NCI-H345 treated with DMSO at 0.1 percent for 48 hours (cell line): ENCODE results near the gene FRS2.
A peak's percentile ranks its signal among the peaks of the same experiment; 100 is the strongest.
"Not testable (repeated sequence)": the region's sequence is repeated elsewhere in the genome, so short reads cannot be mapped to it uniquely, and the experiment has no call there.

Source experiments
- DNase-seq: peaks from one replicate; lab custom pipeline; 2025; ENCODE audit not compliant: unreplicated experiment; lab: John Stamatoyannopoulos, UW

Gene FRS2, protein sequence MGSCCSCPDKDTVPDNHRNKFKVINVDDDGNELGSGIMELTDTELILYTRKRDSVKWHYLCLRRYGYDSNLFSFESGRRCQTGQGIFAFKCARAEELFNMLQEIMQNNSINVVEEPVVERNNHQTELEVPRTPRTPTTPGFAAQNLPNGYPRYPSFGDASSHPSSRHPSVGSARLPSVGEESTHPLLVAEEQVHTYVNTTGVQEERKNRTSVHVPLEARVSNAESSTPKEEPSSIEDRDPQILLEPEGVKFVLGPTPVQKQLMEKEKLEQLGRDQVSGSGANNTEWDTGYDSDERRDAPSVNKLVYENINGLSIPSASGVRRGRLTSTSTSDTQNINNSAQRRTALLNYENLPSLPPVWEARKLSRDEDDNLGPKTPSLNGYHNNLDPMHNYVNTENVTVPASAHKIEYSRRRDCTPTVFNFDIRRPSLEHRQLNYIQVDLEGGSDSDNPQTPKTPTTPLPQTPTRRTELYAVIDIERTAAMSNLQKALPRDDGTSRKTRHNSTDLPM

DNA sequence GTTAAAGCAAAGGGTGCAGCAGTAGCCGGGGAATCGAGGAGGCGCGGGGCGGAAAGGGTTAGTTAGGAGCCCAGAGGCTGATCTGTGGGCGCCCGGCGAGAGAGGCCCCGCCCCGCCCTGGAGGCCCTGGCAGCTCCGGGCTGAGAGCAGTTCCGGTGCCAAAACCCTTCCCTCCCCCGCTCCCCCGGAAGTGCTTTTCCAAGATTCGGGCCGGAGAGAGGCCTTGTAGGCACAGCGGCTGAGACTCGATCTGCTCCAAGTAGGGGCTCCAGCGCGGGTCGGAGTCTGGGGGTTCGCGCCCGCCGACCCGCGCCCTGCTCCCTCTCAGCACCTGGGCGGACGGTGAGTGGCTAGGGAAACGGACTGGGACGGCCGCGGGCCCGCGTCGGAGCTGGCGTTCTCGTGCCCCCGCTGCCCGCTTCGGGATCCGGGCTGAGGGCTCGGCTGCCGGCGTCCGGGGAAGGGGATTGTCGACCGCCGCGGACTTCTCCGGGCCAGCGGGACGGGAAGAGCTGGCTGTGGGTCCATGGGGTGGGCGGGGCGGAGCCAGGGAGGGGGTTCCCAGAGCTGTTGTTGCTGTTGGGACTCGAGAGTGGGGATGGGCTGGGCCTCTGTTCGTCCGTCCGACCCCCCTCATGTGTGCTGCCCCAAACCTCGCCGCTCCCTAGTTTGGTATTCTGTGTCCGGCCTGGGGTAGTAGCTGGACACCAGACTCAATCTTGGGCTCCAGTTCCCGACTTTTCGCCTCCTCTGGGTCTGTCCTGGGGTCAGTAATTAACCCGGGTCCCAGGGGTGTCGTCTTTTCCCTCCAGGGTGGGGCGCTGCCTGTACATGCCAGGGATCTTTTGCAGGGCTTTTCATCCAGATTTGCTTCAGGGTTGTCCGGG is at the start of gene FRS2:
TSS of gene FRS2 (plus strand) at position 200 of the 887 bp plus-strand sequence. CDS start 98,643 bp downstream, outside the sequence.
- peak; percentile 69 for DNase-seq

DNA sequence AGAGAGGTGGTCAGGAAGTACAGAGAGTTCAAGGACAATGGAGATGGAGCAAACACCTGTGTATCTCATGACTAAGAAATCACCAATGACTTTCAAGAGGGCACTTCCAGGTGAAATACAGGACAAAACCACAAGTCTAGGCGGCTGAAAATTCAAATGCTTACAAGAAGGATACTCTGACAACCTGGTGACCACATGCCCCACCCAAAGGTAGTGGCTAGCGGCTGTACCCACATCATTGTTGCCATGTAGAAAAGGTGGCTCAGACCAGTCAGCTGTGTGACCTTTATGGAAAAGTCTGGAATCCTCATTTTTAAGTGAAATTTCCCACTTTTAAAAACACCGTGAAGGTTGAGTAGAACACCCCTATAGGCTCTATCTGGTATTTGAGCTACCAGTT is 48.6 kb upstream of the FRS2 start:
- DNase-seq: no peak

DNA sequence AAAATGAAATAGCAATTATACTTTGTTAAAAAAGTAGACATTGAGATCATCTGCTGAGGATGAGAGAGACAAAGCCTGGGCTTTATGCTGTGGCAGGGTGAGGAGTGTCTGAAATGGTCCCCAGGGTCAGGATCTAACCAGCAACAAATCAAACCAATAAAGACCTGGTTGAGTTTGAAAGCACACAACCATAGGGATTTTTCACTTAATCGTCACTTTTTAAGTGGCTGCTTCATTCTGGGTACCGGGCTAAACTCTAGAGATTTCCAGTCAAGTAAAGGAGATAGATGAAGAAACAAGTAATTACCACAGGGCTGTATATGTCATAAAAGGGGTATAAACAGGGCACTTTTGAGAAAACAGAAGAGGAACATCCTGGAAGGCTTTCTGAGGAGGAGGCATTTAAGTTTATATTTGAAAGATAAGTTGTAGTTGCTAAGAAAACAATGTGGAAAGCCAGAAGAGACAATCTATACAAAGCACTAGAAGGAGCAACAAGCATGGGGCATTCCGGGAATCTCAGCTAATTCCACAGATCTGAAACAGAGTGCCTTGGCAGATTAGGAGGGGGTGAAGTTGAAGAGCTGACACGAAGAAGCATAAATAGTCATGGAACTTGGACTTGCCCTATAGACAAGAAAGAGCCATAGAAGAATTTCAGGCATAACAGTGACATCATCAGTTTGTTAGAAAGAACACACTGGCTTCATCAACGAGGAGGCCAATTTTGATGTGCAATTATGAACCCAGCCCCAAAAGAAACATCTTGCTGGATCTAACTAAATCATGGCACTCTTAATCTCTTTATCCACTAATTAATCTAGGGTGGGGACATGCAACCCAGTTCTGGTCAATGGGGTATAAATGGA is 46.9 kb upstream of the FRS2 start:
- DNase-seq: no peak

DNA sequence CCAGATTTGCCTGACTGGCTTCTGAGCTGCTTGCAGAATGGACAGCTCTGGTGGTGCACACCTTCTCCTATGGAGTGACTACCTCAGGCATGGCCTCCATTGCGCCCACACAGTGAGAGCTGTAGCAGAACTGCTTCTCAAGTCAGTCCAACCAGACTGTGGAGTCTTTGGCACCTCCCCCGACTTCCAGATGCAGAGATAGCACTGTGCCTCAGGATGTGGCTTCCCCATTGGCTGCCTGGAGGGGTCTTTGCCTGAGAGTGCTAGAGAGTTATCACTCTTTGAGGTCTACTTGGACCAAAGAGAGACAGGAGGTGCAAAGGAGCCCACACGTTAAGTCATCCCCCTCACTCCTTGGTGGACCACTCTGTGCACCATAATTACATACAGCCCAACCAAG is 44.8 kb upstream of the FRS2 start:
- no peak for DNase-seq

DNA sequence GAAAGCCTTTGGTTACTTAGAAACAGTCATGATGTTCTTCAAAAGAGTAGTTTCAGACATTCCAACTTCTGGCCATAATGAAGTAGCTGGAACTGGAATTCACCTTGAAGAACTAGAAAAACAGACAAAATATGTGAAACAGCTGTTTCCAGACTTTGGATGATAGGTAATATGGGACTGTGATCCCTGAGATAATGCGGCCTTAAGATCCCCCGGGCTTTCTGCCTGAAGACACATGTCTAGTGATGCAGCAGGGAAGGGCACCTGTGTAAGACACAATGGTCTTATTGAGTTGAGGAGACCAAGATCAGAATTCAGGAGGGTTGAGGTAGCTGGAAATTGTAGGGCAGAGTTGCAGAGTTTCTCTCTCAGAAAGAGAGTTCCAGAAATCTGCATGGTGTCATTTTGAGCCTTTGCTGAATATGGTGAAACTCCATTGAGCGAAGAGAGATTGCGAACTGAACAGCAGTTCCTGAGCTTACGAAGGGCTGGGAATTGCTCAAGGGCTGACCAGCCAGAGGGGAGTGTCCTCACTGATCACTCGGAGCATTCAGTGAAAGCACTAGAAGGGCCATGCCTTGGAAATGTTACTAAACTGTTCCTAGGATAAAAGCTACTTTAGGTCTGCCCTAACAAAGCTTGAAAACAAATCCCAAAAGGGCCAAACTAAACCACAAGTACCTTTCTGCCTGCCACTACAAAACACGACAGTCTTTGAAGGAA is 41.7 kb upstream of the FRS2 start:
- no peak for DNase-seq

DNA sequence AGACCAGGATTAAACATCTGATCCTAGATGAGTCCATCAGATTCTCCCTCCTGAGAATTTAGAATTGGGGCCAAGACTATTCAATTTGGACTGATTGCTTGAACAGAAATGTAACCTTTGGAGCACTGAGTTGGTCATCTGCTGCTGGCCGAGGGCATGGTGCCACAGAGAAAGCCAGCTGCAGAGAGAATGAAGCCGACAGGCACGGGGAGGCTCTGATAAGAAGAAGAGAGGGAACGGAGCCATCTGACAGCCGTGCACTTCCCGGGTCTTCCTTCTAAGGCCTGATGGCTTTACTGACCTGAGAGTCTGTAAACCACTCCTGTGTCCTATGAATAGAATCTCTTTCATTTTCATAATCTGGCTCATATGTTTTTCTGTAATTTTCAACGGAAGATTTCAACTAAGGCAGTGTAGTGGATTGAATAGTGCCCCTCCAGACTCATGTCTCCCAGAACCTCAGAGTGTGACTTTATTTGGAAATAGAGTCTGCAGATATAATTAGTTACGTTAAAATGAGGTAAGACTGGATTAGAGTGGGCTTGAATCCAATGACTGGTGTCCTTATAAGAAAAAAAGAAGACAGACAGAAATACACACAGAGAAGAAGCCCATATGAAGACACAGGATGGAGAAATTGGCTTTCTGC is 39.1 kb upstream of the FRS2 start:
- no peak for DNase-seq

DNA sequence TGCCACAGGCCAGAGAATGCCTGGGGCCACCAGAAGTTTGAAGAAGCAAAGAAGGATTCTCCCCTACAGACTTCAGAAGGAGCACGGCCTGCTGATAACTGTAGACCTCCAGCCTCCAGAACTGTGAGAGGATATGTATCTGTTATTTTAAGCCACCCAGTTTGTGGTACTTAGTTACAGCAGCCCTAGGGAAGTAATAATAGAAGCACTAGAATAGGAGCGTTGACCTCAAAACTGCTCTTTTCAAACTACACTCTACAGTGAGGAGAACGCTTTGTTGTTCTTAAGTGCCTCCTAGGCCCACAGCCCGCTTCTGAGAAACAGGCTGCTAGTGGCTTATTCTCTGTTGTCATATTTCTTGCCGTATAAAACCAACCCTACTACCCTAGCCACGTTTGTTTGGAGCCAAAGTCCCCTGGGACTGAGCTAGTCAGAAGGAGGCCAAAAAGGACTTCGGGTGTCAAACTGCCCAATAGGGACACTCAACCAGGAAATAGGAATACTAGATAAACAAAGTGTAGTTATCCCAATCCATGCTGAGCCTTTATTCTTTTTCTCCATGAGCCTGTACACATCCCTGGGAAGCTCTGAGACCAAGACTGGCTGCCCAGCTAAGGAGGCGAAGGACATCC is 38.5 kb upstream of the FRS2 start:
- DNase-seq: no peak

DNA sequence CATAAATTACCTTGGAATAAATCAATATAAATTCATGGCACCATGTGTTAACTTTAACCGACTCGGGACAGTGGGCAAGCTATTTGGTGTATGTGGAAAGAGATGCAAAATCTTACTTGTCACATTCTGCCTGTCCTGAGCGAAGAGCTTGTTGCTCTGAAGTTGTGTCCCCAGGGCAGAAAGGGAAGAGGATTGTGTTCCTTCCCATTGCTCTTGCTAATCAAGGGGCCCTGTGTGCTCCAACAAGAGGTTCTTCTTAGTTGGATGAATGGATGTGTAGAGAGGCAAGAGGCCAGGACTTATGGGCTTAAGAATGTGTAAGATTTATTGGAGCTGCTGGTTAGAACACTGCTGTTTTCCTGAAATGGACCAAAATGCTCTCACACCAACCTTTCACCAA is 36.5 kb upstream of the FRS2 start:
- DNase-seq: no peak

DNA sequence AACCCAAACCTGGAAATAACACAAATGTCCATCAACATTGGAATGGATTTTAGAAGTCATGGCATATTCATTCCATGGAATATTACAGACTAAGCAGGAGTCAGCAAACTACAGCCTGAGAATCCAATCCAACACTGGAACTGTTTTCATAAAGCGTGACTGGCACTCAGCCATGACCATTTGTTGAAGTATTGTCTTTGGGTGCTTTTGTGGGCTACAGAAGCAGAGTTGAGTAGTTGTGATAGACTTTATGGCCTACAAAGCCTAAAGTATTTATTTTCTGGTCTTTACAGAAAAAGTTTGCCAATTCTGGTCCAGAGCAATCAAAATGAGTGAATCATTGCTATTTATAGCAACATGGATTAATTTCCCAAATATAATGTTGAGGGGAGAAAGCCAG is 34.5 kb upstream of the FRS2 start:
- DNase-seq: no peak

DNA sequence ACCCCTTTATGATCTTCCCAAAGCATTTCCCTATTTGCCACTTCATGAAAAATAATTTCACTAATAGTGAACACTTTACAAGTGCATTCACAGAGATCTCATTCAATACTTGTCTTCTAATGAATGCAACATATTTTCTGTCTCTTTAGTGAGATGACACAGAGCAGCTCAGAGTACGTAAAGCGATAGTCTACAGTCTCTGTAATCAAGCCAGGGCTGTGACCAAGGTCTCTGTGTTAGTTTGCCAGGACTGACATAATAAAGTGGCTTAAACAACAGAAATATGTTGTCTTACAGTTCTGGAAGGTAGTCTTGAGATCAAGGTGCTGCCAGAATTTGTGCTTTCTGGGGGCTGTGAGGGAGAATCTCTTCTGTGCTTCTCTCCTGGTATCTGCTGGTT is 33.1 kb upstream of the FRS2 start:
- no peak for DNase-seq

DNA sequence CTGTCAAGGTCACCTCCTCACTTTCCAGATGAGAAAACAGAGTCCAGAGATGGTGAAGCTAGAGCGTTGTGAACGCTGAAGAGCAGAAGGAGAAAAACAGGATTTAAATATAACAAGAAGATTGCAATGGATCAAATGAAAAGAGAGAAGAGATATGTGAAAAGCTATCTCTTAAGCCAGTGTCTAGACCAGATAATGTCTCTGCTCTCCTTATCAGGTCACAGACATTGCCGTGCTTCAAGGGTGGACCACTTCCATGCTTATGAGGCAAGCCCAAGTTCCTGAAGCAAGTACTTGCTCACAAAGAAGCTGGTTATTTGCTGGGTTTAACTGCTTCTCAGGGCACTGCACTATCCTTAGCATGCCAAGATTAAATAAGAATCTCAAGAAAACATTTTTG is 31.6 kb upstream of the FRS2 start:
- DNase-seq: no peak

DNA sequence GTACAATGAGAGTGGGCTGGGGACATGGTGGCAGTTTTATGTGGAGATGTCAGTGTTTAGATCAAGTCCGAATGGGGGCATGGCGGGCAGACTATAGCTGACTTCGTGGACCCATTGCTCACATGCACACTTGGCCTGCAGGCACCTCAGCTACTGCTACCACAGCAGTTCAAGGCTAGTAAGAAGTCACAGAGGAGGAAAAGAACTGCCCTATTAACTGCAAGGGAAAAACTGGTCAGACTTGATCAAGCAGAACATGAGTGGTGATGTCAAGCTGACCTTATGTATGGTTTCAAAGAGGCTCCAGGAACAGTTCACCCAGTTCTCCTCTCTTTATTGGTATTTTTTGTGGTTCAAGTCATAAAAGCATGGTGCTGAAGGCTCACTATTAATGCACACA is 30.2 kb upstream of the FRS2 start:
- no peak for DNase-seq

DNA sequence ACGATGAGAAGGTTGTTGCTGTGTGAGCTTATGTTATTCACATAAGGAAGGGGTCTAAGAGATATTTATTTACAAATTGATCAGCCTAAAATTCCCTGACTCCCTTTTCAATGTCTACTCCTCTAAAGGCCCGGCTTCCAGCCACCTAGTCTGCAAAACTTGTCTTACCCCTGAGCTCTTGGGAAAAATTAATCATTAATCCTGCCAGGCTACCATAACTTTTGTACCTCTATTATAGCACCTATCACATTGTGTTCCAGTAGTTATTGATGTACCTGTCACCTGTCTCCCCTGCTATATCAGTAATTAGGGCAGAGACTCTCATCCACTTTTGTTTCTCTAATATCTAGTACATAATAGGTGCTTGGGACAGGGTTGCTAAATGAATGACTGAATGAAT is 29.3 kb upstream of the FRS2 start:
- no peak for DNase-seq

DNA sequence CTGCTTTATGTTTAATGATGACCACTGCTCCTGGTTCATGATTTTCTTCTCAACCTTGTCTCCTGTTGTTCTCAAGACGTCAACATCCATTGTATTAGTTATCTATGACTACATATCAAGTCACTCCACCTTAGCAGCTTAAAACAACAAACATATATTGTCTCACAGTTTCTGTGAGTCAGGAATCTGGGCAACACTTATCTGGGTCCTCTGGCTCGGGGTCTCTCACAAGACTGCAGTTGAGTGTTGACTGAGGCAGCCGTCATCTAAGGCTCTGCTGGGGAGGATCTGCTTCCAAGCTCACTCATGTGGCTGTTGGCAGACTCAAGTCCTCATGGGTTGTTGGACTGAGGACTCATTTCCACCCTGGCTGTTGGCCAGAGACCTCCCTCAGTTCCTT is 27.3 kb upstream of the FRS2 start:
- no peak for DNase-seq

DNA sequence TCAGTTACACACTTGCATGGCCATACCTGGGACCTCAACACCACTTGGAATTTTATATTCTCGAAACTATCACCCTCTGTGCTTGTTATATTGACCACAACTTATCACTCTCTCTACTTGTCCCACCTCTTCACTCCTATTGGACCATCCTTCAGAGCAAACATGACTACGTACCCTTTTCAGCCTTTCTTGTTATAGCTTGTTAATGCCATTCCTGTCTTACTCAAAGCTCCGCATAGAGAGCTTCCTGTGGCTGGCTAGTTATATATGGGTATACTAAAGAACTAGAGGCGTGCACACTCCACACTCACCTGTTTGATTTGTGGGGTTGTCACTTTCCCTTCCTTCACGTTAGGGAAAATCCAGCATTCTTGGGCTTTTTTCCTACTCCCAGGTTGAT is 26.3 kb upstream of the FRS2 start:
- no peak for DNase-seq

DNA sequence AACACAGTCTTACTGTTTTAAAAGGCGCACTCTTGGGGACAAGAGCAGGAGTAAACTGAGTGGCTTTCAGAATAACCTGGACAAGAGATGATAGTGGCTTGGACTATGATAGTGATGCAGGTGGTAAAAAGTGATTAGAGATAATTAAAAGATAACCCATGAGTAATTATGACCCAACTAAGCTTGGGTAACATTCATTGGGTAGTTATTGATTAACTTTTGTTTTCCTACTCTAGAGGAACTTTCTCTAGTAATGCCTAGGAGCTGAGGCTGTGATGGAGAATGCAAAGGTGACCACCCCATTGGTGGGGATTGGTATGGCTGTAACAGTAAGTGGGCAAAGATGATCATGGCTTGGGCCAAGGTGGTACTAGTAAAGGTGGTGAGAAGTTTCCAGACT is 22.3 kb upstream of the FRS2 start:
- no peak for DNase-seq

DNA sequence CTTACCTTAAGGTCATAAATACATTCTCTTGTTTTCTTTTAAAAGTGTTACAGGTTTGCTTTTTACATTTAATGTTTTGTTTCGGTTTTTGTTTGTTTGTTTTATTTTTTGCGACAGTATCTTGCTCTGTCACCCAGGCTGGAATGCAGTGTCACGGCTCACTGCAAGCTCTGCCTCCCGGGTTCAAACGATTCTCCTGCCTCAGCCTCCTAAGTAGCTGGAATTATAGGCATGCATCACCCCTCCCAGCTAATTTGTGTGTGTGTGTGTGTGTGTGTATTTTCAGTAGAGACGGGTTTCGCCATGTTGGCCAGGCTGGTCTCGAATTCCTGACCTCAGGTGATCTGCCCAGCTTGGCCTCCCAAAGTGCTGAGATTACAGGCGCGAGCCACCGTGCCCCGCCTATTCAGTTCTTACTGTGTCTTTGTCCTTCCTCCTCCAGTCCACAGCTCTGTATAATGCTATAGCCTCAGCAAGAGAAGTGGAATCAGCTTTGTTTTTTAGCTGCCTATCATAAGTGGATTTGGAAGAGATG is 17.5 kb upstream of the FRS2 start:
- DNase-seq: not testable (repeated sequence)

DNA sequence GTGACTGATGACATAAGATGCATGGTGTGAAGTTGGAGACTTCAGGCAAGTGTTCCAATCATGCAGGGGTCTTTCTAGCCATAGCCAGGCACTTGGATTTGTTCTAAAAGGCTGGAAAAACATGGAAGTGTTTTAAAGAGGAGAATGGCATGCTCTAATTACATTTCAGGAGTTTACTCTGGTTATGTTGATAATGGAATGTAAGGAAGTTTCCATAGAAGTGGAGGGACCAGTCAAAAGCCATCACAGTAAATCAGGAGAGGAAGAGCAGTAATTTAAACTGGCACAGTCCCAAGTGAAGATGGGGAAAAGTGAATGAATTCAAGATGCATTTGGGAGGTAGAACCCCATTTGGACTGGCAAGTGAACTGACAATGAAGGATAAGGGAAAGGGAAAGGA is 13.9 kb upstream of the FRS2 start:
- DNase-seq: no peak

DNA sequence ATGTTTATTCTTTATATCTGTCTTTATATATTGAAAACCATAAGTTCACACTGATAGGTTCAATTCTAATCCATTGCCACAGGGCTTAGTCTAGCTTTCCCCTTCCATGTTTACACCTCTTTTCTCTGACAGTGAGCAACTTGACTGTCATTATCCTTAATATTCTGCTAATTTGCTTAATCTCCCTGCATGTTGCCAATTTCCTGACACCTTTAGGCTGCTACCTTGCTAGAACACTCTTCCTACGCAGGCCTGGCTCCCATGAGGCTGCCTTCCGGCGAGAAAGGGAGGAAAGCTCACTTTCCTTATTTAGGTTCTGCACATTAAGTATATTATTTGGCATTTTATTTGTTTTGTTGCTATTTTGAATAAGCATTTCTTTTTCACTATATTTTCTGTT is 12.8 kb upstream of the FRS2 start:
- DNase-seq: no peak
